ENCODE results near the gene PTPN7.
"Not testable (repeated sequence)": the region's sequence is repeated elsewhere in the genome, so short reads cannot be mapped to it uniquely, and the experiment has no call there.

The PTPN7 gene

DNA sequence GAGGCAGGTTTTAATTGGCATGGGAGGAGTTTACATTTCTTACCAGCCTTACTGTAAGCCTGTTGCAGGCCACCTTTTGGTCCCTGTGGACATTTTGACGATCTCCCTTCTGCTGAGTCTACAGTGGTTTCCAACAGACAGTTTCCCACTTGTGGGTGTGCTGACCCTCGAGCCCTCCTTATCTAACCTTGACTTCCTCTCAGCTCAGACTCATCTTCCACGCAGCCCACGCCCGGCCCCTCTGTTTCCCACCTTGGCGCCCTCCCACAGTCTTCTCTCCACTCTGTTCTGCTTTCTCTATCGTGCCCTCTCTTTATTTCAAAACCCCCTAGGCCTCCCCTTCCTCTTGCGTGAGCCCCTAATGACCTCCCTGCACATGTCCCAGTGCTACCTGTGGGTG is 9.8 kb downstream of the PTPN7 start:
- peak; percentile 52 for DNase-seq

DNA sequence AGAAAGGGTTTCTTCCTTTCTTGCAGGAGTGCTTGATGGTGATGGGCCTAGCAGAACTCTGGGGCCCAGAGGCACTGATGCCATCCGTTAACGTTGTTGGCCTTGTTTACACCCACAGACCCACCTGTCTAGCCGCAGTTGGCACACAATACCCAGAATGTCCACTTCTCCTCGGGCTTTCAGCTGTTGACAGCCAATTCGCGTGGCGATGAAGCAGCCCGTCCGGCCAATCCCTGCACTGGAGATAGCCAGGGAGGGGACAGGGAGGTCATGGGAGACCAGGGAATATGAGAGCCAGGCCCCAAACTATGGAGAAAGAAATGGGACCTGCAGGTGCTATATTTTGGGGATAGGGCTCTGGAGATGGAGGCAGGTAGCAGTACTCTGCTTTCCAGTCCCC is 10.2 kb downstream of the PTPN7 start:
- DNase-seq = no peak

GRCh38 chr1:202149566-202149965 is 10.8 kb downstream of the PTPN7 start:
- DNase-seq = no peak

DNA sequence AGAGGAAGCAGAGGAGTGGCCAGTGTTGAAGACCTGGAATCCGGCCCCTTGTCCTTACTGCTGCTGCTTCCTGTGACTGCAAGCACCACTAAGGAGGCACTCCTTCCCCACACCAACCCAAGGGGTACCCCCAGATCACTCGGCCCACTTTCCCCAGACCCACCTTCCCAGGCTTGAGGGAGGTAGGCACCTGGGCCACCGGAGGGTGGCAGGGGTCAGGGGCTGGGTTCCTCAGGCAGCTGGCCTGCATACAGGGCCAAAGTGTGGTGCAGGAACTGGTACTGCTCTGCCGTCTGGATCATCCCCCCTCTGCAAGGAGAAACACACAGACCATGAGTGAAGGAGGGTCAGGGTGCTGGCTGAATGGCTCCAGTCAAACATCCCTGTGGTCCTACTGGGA is 12.0 kb downstream of the PTPN7 start:
- no peak for DNase-seq

- DNase-seq = no peak
Measured at GRCh38 chr1:202146993-202147392, 13.4 kb downstream of the PTPN7 start.

GRCh38 chr1:202146279-202146678 is 14.1 kb downstream of the PTPN7 start:
- no peak for DNase-seq

GRCh38 chr1:202145744-202146140 is 14.7 kb downstream of the PTPN7 start:
- not testable (repeated sequence) for DNase-seq

GRCh38 chr1:202145068-202145743 is 15.2 kb downstream of the PTPN7 start:
- peak; percentile 70 for DNase-seq

- peak; percentile 80 for DNase-seq
Measured at GRCh38 chr1:202144402-202145067, 15.9 kb downstream of the PTPN7 start, which contains the start of gene ARL8A. TSS of gene ARL8A (minus strand) at chr1:202144737. CDS start at chr1:202144572, 165 bp downstream.

GRCh38 chr1:202143768-202144401 is 16.5 kb downstream of the PTPN7 start:
- peak; percentile 80 for DNase-seq

DNA sequence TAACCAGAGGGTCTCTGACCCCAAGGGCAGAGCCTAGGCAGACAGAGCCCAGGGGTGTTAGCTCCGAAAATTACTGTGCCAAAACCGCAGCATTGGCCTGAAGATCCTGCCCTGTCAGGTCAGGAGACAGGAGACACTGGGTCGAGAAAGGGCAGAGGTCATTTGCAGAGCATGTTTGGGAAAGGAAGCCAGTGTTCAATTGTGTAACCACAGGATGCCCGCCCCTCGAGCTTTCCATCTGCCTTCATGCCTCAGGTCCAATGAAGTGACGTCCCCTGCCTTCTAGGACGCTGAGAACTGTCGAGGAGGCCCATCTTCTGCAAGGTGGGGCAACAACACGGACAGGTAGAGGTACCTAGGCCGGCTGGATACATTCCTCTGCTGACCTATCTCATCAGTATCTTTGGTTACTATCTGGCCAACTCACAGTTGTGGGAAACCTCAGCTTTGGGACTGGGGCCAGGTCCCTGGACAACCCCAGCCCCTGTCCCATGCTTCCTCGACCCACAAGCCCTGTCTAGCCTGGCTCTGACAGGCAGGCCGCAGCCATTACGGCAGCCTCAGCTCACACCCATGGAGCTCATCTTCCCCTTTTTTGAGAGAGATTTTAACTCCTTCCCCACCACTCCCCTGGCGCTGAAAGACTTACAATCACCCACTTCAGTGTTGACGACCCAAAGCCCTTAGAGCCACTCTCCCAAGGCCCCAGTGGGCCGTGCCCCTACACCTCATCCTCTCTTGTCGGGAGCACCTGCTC is 17.2 kb downstream of the PTPN7 start:
- DNase-seq = peak; percentile 89

DNA sequence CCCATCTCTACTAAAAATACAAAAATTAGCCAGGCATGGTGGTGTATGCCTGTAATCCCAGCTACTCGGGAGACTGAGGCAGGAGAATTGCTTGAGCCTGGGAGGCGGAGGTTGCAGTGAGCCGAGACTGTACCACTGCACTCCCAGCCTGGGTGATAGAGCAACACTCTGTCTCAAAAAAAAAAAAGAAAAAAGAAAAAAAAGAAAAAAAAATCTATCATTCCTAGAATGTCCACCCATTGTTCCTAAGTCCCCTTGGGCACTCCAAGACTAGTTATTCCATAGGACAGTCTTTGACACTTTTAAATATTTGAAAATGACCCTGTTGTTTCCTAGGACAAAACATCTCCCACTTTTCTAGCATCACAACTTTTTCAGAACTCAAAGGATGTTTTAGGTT is 18.9 kb downstream of the PTPN7 start:
- DNase-seq = not testable (repeated sequence)

GRCh38 chr1:202140833-202141232 is 19.6 kb downstream of the PTPN7 start:
- no peak for DNase-seq

DNA sequence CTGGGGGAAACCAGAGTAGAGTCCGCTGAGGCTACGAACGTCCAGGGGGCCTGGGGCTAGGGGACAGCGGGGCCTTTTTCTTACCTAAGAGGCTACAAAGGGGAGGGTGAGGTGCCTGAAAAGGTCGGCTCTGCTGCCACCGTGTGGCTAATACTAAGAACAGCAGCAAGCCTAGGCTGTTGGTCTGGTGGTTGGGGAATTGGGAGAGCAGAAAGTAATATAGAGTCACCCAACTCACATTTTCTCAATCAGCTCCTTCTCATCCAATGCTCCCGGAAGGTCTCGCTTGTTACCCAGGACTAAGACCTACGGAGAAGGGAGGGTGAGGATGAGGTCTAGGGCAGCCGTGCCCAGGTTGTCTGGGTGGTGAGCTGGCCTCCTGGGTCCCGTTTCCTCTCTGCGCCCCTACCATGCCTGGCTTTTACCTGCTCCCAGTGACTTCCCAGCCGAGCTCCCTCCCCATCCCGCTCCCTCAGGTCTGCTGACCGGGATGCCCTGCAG is 25.1 kb downstream of the PTPN7 start:
- DNase-seq = peak; percentile 86

- DNase-seq = no peak
Measured at GRCh38 chr1:202134645-202135172, 25.7 kb downstream of the PTPN7 start.

DNA sequence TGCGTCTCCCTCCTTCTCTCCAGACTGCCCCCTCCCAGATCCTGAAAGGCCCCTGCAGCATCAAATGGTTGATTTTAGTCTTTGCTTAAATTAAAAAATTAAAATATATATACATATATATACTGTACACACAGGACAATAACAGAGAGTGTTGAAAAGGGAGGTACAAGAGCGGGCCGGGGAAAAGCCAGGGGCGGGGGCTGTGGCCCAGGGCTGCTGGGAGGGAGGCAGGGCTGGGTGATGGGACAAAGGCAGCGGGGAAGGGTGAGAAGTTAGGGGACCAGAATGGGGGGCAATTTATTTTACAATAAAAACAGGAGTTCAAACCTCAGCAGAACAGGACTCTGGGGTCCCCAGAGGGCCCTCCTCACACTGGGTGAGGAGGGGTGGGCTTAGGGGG is 26.4 kb downstream of the PTPN7 start:
- DNase-seq = no peak

DNA sequence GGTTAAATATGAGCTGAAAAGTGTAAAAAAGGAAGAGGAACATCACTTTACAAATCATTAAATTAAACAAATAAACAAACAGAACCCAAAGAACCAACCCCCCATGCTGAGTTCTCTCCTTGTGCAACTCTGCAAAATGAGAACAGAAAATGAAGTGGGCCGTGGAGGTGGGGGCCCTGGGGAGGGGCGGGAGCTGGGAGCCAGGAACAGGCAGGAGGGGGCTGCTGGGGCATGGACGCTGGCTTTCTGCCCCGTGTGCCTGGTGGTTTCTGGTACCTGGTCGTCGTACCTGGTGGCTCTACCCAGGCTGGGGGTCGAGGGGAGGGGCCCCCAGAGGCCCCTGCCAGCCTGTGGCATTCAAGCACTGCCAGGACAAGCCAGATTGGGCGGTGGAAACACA is 26.9 kb downstream of the PTPN7 start:
- no peak for DNase-seq

GRCh38 chr1:202133001-202133400 is 27.4 kb downstream of the PTPN7 start:
- no peak for DNase-seq

GRCh38 chr1:202131956-202132821 is 28.2 kb downstream of the PTPN7 start:
- no peak for DNase-seq

- no peak for DNase-seq
Measured at GRCh38 chr1:202130816-202131522, 29.4 kb downstream of the PTPN7 start.

GRCh38 chr1:202130297-202130721 is 30.1 kb downstream of the PTPN7 start:
- no peak for DNase-seq

Measured in hematopoietic multipotent progenitor cell treated with erythropoietin and hydrocortisone succinate and interleukin-3 and kit ligand, for 4 days (in vitro differentiated cells).